Loucy (cell line): ENCODE data around the gene RPRD2.

Experiments used
- EZH2phosphoT487 ChIP-seq: fragments of 200-600 bp; IDR thresholded peaks from 2 replicates; pipeline ENCODE4 v1.6.1; 2018; ENCODE audit warnings: antibody characterized with exemption, mild to moderate bottlenecking, moderate library complexity, borderline replicate concordance
- TF ChIP-seq, protein P1 (sequence below): fragments of 200-600 bp; sonication (generic); conservative IDR thresholded peaks from 2 replicates; pipeline ENCODE4 v1.5.1; 2014; ENCODE audit warnings: mild to moderate bottlenecking, antibody characterized with exemption, low read length

DNA sequence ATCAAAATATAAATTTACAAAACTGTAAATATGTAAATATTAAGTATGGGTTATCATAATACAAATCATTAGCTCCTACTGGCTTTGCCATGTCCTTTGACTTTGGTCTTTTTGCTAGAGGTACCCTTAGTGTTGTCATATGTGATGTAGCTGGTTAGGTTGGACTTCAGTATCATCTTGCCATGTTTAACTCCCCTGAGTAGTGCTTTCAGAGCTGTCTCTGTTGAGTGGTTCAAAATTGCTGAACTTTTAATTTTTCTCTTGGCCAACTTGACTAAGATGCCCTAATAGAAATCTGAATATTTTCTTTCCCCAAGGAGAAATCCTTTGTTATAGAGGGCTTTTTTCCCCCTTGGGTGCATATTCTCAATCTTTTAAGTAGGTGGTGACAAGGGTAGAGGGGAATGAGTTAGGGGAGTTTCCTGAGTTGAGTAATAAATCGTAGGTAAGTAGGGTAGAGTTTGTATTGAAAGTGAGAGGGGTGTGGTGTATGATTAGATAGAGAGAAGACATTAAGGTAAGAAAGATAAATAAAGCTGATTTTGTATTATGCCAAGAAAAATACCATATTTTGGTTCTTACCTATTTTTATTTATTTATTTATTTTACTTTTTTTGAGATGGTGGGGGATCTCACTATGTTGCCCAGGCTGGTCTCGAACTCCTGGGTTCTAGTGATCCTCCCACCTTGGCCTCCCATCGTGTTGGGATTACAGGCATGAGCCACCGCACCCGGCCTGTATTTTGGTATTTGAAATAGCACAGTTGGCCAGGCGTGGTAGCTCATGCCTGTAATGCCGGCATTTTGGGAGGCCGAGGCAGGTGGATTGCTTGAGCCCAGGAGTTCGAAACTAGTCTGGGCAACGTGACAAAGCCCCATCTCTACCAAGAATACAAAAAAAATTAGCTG is 21.8 kb downstream of the RPRD2 start:
- TF ChIP-seq, protein P1, sequence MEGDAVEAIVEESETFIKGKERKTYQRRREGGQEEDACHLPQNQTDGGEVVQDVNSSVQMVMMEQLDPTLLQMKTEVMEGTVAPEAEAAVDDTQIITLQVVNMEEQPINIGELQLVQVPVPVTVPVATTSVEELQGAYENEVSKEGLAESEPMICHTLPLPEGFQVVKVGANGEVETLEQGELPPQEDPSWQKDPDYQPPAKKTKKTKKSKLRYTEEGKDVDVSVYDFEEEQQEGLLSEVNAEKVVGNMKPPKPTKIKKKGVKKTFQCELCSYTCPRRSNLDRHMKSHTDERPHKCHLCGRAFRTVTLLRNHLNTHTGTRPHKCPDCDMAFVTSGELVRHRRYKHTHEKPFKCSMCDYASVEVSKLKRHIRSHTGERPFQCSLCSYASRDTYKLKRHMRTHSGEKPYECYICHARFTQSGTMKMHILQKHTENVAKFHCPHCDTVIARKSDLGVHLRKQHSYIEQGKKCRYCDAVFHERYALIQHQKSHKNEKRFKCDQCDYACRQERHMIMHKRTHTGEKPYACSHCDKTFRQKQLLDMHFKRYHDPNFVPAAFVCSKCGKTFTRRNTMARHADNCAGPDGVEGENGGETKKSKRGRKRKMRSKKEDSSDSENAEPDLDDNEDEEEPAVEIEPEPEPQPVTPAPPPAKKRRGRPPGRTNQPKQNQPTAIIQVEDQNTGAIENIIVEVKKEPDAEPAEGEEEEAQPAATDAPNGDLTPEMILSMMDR, result no peak
- no peak for TF ChIP-seq EZH2phosphoT487
